HG03571 (cell line): ENCODE measurements around the gene MUCL3.
"Not testable (repeated sequence)": the region's sequence is repeated elsewhere in the genome, so short reads cannot be mapped to it uniquely, and the experiment has no call there.

ENCODE experiments used
- ATAC-seq: cut with Tn5 transposase; IDR thresholded peaks from one replicate; pipeline ENCODE4 v1.9.1; 2021; ENCODE audit not compliant: unreplicated experiment

The MUCL3 gene

GRCh38 chr6:30937265-30937664 lies 3.5 kb upstream of the MUCL3 start:
- no peak for ATAC-seq

- no peak for ATAC-seq
Observed at GRCh38 chr6:30938730-30939129, 2.0 kb upstream of the MUCL3 start.

DNA sequence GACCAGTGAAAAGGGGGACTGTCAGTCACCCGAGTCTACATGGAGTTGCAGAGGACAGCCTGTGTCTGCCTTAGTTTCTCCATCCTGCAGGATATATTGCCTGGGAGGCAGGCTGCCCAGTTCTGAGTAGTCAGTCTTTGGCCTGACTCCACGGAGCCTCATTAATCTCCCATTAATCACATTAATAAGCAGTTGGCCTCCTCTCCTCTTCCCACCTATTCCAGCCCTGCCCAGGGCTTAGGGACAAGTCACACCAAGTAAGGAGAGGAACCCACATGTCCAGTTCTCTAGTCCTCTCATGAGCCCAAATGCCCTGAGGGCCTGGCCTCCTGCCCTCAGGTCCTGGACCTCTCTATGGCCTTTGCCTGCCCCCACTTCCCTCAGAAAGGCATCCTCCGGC lies 1.3 kb upstream of the MUCL3 start:
- ATAC-seq: no peak

- ATAC-seq: no peak
Observed at GRCh38 chr6:30942338-30943060, 1.7 kb downstream of the MUCL3 start.

DNA sequence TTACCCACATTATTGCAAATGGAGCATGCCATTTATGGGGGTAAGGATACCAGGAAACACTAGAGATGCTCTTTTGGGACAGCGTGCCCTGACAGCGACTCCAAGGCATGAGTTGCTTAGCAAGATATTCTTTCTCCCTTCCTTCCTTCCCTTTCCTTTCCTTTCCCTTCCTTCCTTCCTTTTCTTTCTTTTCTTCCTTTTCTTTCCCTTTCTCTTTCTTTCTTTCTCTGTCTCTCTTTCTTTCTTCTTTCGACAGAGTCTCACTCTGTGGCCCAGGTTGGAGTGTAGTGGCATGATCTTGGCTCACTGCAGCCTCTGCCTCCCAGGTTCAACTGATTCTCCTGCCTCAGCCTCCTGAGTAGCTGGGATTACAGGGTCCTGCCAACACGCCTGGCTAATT lies 3.3 kb downstream of the MUCL3 start:
- ATAC-seq: no peak

DNA sequence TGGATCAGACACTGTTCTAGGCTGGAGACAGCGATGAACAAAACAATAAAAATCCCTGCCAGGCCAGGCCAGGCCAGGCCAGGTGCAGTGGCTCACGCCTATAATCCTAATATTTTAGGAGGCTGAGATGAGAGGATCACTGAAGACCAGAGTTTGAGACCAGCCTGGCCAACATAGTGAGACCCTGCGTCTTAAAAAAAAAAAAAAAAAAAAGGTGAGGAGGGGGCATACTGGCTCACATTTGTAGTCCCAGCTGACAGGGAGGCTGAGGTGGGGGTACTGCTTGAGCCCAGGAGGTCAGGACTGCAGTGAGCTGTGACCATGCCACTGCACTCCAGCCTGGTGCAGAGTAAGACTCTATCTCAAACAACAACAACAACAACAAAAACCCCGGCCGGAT lies 4.5 kb downstream of the MUCL3 start:
- ATAC-seq: no peak

DNA sequence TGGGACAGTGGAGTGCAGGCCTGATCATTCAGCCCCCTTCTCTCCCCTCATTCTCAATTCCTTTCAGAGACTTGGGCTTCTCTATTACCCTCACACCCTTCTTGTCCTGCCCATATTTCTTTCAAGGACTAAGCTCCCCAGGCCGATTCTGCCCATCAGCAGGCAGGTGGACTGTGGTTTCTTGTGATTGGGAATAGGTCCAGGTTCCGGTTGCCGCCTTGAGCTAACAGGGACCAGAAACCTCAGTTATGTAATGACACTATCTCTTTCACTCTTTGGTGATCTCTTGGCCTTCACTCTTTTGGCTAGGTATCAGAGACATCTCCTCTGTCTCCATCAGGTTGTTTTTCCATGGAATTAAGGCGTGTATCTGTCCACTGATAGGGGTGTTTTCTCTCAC lies 6.5 kb downstream of the MUCL3 start:
- no peak for ATAC-seq

DNA sequence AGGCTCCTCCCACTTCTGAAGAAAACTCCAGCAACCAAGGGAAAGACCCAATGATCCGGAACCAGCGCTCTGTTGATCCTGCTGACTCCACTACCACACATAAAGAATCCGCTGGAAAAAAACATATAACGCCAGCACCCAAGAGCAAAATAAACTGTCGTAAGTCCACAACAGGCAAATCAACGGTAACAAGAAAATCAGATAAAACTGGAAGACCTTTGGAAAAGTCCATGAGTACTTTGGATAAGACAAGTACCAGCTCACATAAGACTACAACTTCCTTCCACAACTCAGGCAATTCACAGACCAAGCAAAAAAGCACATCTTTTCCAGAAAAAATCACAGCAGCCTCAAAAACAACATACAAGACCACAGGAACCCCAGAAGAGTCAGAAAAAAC lies 8.0 kb downstream of the MUCL3 start:
- no peak for ATAC-seq

DNA sequence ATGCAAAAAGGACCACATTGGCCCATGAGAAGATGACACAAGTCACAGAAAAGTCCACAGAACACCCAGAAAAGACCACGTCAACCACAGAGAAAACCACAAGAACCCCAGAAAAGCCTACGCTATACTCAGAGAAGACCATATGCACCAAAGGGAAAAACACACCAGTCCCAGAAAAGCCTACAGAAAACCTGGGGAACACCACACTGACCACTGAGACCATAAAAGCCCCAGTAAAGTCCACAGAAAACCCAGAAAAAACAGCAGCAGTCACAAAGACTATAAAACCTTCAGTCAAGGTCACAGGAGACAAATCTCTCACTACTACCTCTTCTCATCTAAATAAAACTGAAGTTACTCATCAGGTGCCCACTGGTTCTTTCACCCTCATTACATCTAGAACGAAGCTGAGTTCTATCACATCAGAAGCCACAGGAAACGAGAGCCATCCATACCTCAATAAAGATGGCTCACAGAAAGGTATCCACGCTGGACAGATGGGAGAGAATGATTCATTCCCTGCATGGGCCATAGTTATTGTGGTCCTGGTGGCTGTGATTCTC lies 11.2 kb downstream of the MUCL3 start:
- ATAC-seq: no peak

GRCh38 chr6:30954631-30955366 lies 14.0 kb downstream of the MUCL3 start:
- no peak for ATAC-seq

DNA sequence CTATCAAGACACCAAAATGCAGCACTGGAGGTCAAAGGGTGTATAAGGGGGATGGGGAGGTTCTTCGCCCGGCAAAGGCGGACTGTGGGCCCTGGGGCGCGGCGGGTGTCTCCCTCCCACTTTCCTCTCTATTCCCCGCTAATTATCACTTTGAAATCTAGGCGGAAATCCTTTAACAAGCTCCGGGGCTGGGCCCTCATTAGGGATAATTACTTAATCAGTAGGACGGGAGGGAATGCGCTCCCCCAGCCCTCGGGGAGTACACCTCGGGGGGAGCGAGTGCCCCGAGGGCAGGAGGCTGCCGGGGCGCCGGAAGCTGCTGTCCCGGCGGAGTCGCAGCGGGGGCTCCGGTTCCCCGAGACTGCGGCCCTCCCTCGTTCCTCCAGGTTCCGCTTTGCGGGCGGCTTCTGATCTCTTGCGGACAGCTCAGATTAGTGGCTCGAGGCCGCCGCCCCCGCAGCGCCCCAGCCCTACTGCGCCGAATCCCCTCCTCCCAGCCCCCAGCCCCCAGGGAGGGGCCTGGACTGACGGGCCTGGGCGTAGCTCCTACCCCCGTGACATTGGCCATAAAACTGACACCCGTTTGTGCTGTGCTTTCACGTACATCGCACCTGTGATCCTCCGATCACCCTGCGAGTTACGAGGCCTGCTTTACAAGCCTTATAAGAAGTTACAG lies 14.7 kb downstream of the MUCL3 start:
- no peak for ATAC-seq

GRCh38 chr6:30957716-30958115 lies 16.9 kb downstream of the MUCL3 start:
- no peak for ATAC-seq

GRCh38 chr6:30960907-30961673 lies 20.3 kb downstream of the MUCL3 start:
- ATAC-seq: no peak

- ATAC-seq: no peak
Observed at GRCh38 chr6:30962716-30963115, 21.9 kb downstream of the MUCL3 start.

- no peak for ATAC-seq
Observed at GRCh38 chr6:30963641-30964040, 22.9 kb downstream of the MUCL3 start.

DNA sequence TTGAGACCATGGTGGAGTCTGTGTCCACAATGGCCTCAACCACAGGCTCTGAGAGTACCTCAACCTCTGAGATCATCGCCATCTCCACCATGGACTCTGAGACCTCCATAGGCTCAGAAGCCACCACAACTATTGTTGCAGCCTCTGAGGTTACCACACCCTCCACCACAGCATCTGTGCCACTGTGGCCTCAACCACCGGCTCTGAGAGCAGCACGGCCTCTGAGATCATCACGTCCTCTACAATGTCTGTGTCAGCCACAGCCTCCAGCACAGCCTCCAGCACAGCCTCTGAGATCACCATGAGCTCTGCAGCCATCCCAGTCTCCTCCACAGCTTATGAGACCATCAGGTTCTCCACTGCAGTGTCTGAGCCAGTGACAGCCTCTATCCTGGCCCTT lies 23.3 kb downstream of the MUCL3 start:
- ATAC-seq: no peak

- no peak for ATAC-seq
Observed at GRCh38 chr6:30965140-30965601, 24.4 kb downstream of the MUCL3 start.

DNA sequence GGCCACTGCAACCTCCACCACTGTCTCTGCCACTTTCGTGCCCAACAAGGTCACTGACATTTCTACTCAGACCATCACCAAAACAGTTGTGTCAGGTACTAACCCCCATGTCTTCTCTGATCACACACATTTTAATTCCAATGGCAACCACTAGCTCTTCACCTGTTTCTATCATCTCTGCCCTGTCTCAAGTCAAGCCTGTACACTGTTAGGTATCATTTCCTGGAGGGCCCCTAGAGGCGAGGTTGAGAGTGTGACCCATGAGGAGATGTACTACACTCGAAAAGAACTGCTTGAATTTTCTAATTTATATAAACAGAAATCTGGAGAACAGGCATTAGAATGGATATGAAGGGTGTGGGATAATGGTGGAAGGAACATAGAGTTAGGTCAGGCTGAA lies 25.4 kb downstream of the MUCL3 start:
- no peak for ATAC-seq

DNA sequence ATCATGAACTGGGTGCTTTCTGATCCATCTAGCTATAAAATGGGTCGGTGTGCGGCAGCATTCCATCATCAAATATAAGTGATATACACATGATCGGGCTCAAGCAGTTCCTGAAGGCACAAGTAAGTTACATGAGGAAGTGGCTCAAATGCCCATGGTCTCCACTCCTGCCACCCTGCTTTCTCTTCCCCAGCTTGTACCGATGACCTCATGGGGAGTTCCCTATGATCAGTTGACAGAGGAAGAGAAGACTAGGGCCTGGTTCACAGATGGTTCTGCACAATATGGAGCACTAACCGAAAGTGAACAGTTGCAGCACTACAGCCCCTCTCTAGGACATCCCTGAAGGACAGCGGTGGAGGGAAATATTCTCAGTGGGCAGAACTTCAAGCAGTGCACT lies 28.4 kb downstream of the MUCL3 start:
- ATAC-seq: not testable (repeated sequence)

DNA sequence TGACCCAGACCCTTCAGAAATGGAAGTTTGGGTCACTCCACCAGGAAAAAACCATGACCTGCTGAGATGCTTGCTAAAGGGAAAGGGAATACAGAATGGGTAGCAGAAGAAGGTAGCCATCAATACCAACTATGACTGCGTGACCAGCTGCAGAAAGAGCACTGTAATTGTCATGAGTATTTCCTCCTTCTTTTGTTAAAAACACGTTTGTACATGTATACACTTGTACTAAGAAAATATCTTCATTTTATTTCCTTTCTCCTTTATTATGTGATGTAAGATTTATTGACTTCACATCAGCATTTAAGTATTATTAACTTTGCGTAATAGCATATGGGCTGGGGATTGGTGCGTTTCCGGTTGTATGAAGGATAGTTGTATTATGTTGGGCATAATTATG lies 30.2 kb downstream of the MUCL3 start:
- no peak for ATAC-seq

- ATAC-seq: no peak
Observed at GRCh38 chr6:30972816-30973215, 32.0 kb downstream of the MUCL3 start.
